B cell (primary cell): ENCODE results near the gene MRM2.

Experiments
- CTCF ChIP-seq: fragments of 200-600 bp; IDR thresholded peaks from one replicate; pipeline ENCODE4 v1.8.0; 2022; ENCODE audit warnings: antibody characterized with exemption, mild to moderate bottlenecking
- EZH2 ChIP-seq: IDR thresholded peaks from 2 replicates; pipeline ENCODE4 v1.6.1; 2012; ENCODE audit warnings: borderline replicate concordance, low read depth, mild to moderate bottlenecking, moderate library complexity, low read length; ENCODE audit not compliant: insufficient read depth, poor library complexity, severe bottlenecking

GRCh38 chr7:2251381-2251780, 9.4 kb upstream of the MRM2 start:
- no peak for TF ChIP-seq CTCF
- TF ChIP-seq EZH2 = no peak
